Cortex of kidney (tissue), 1 donor: ENCODE results near the gene SLC44A2.
"Not testable (repeated sequence)": the region's sequence is repeated elsewhere in the genome, so short reads cannot be mapped to it uniquely, and the experiment has no call there.

Experiments
- DNase-seq: peaks from one replicate; lab custom pipeline; 2025; lab: John Stamatoyannopoulos, UW

Gene SLC44A2

GRCh38 chr19:10651851-10652250 is 26.5 kb downstream of the SLC44A2 start:
- DNase-seq: no peak

- DNase-seq: no peak
These were observed 28.1 kb downstream of the SLC44A2 start for GRCh38 chr19:10653482-10653731.

- DNase-seq: peak; percentile 99
These were observed 28.6 kb downstream of the SLC44A2 start, which contains the start of gene ILF3 for GRCh38 chr19:10653732-10654609. ILF3 (plus strand) TSS chr19:10654346; CDS start chr19:10670606, 16,260 bp downstream.

GRCh38 chr19:10654610-10655456 is 29.5 kb downstream of the SLC44A2 start:
- DNase-seq: no peak

- no peak for DNase-seq
These were observed 30.3 kb downstream of the SLC44A2 start for GRCh38 chr19:10655457-10656312.

GRCh38 chr19:10660346-10660745 is 35.0 kb downstream of the SLC44A2 start:
- no peak for DNase-seq

- DNase-seq: no peak
These were observed 36.6 kb downstream of the SLC44A2 start for GRCh38 chr19:10661946-10662345.

- DNase-seq: no peak
These were observed 37.3 kb downstream of the SLC44A2 start for GRCh38 chr19:10662384-10663251.

- DNase-seq: not testable (repeated sequence)
These were observed 37.9 kb downstream of the SLC44A2 start for GRCh38 chr19:10663252-10663563.

GRCh38 chr19:10667867-10668266 is 42.5 kb downstream of the SLC44A2 start:
- DNase-seq: no peak

- DNase-seq: no peak
These were observed 43.9 kb downstream of the SLC44A2 start for GRCh38 chr19:10669246-10669645.

- no peak for DNase-seq
These were observed 44.8 kb downstream of the SLC44A2 start for GRCh38 chr19:10670182-10670581.

GRCh38 chr19:10670876-10671804 is 45.8 kb downstream of the SLC44A2 start:
- no peak for DNase-seq

- not testable (repeated sequence) for DNase-seq
These were observed 46.6 kb downstream of the SLC44A2 start for GRCh38 chr19:10671922-10672321.

- DNase-seq: not testable (repeated sequence)
These were observed 49.9 kb downstream of the SLC44A2 start for GRCh38 chr19:10675214-10675613.

GRCh38 chr19:10677751-10678150 is 52.4 kb downstream of the SLC44A2 start:
- no peak for DNase-seq

GRCh38 chr19:10678813-10679212 is 53.5 kb downstream of the SLC44A2 start:
- DNase-seq: no peak

- DNase-seq: no peak
These were observed 54.4 kb downstream of the SLC44A2 start for GRCh38 chr19:10679743-10680142.

GRCh38 chr19:10680545-10681135 is 55.3 kb downstream of the SLC44A2 start:
- no peak for DNase-seq

GRCh38 chr19:10681658-10682057 is 56.3 kb downstream of the SLC44A2 start:
- DNase-seq: no peak
